Measurements from ENCODE around the gene CA11. TPM values are rescaled to one million over a fixed set of nuclear protein-coding genes. Genes with fewer than 3 reads are reported as not detected.
A peak's percentile ranks its signal among the peaks of the same experiment; 100 is the strongest.
"Not testable (repeated sequence)": the region's sequence is repeated elsewhere in the genome, so short reads cannot be mapped to it uniquely, and the experiment has no call there.

CA11 gene
- 1.4 and 4.7 TPM in 2 replicates for total RNA-seq (2014; rRNA removed; shearing (Covaris generic))

DNA sequence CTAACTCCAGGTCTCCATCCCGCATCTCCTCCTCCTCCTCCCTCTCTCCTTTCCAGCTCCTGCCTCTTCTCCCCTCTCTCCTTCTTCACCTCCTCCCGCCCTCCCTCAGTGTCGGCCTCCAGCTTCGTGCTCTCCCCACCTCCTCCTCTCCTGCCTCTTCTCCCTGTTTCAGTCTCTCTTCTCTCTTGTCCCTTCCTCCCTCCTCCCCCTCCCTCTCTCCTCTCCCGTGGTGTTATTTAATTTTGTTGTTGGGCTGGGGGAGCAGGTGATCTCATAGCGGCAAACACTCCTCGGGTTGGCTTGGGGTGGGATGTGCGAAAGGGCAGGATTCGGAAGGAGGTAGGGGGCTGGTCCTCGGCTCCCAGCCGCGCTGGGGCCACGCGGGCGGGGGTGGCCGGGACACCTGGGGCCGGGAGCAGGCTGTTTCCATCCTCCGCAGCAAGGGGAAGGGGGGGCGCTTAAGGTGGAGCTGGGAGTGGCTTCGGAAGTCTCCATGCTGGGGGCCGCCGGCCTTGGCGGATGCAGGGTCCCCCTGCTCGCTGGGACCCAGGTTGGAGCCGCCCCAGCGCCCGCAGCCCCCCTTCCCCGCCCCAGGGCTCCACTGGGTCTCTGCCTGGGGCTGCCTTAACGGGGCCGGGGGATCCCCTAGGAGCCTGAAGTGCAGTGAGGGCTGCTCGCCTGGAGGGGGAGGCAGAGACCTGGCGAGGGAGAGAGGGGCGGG lies at the start of gene CA11:
Gene CA11 (minus strand): TSS at position 187 of the 721 bp plus-strand sequence. CDS start 555 bp downstream, outside the sequence.
- DNase-seq (ENCODE audit: low spot score) = peak; percentile 92

DNA sequence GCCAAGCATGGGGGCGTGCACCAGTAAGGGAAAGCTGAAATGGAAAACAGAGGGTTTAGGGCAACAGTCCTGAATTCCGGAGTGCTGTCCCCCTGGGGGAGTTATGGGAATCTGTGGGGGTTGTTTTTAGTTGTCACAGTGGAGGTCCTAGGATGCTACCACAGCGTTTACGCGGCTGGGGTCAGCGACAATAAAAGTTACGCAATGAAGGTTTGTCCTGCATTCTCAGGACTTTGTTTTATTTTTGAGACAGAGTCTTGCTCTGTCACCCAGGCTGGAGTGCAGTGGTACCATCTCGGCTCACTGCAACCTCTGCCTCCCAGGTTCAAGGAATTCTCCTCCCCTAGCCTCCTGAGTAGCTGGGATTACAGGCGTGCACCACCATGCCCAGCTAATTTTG lies 47.6 kb upstream of the CA11 start:
- DNase-seq (ENCODE audit: low spot score) = not testable (repeated sequence)

GRCh38 chr19:48689449-48689848 lies 43.5 kb upstream of the CA11 start:
- DNase-seq (ENCODE audit: low spot score) = no peak

- DNase-seq (ENCODE audit: low spot score) = no peak
These were observed 41.8 kb upstream of the CA11 start for GRCh38 chr19:48687776-48688175.

- not testable (repeated sequence) for DNase-seq (ENCODE audit: low spot score)
These were observed 40.6 kb upstream of the CA11 start for GRCh38 chr19:48686637-48687036.

- DNase-seq (ENCODE audit: low spot score) = no peak
These were observed 40.1 kb upstream of the CA11 start for GRCh38 chr19:48686088-48686487.

- peak; percentile 33 for DNase-seq (ENCODE audit: low spot score)
These were observed 39.6 kb upstream of the CA11 start for GRCh38 chr19:48685583-48685982.

DNA sequence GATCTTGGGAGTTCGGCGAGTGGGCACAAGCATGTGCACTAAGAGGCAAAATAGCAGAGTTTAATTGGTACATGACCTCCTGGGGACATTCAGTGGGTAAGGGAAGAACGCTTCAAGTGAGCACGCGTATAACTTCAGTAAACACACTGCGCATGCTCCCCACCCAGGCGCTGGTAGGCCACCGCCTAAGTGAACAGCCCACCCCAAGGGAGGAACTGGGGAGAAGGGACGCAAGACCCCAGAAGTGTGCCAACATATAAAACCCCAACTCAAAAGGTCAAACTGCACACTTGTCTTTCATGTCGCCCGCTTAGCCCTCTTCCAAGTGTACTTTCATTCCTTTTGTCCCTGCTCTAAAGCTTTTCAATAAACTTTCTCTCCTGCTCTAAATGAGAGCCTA lies 37.4 kb upstream of the CA11 start:
- DNase-seq (ENCODE audit: low spot score) = no peak

GRCh38 chr19:48681127-48681470 lies 35.1 kb upstream of the CA11 start:
- DNase-seq (ENCODE audit: low spot score) = no peak

DNA sequence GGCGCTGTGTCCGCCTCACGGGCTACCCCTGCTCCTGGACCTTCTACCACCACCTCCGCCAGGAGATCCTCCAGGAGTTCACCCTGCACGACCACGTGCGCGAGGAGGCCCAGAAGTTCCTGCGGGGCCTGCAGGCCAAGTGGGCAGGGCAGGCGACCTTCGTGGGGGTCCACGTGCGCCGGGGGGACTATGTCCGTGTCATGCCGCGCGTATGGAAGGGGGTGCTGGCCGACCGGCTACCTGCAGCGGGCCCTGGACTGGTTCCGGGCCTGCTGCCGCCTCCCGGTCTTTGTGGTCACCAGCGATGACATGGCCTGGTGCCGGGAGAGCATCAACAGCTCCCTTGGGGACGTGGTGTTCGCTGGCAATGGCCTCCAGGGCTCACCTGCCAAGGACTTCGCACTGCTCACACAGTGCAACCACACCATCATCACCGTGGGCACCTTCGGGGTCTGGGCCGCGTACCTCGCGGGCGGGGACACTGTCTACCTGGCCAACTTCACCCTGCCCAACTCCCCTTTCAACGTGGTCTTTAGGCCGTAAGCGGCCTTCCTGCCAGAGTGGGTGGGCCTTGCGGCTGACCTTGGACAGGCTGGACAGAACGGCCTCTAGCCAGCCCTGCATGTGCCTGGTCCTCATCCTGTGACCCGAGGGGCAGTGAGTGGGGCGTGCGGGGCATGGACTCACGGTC lies 34.6 kb upstream of the CA11 start:
- no peak for DNase-seq (ENCODE audit: low spot score)

- not testable (repeated sequence) for DNase-seq (ENCODE audit: low spot score)
These were observed 34.0 kb upstream of the CA11 start for GRCh38 chr19:48680006-48680405.

DNA sequence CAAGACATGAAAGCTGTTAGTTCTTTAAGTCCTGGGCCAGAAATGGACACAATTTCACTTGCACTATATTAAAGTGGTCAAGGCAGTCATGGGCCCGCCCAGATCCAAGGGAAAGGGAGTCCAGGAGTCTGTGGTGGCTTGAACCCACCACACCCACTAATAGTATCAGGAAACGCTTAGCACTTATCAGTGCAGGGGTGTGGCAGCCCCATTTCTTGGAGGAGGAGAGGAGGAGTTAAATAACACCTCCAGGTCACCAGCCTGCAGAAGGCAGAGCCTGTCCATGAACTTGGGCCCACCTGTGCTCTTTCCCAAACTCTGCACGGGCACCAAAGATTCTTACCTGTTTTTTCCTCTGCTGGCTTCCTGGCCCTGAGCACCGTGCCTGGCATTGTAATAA lies 32.2 kb upstream of the CA11 start:
- no peak for DNase-seq (ENCODE audit: low spot score)

DNA sequence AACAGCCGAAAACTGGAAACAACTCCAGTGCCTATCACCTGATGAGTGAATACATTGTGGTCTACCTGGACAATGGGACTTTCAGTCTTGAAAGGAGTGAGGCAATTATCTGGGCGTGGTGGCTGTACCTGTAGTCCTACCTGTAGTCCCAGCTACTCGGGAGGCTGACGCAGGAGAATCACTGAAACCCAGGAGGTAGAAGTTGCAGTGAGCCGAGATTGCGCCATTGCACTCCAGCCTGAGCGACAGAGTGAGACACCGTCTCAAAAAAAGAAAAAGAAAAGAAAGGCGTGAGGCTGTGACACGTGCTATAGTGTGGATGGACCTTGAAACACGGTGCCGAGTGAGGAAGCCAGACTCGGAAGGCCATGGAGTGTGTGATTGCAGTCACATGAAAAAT lies 30.9 kb upstream of the CA11 start:
- DNase-seq (ENCODE audit: low spot score) = no peak

- DNase-seq (ENCODE audit: low spot score) = no peak
These were observed 30.5 kb upstream of the CA11 start for GRCh38 chr19:48676487-48676886.

GRCh38 chr19:48674921-48675824 lies 29.2 kb upstream of the CA11 start:
- DNase-seq (ENCODE audit: low spot score) = peak; percentile 95

DNA sequence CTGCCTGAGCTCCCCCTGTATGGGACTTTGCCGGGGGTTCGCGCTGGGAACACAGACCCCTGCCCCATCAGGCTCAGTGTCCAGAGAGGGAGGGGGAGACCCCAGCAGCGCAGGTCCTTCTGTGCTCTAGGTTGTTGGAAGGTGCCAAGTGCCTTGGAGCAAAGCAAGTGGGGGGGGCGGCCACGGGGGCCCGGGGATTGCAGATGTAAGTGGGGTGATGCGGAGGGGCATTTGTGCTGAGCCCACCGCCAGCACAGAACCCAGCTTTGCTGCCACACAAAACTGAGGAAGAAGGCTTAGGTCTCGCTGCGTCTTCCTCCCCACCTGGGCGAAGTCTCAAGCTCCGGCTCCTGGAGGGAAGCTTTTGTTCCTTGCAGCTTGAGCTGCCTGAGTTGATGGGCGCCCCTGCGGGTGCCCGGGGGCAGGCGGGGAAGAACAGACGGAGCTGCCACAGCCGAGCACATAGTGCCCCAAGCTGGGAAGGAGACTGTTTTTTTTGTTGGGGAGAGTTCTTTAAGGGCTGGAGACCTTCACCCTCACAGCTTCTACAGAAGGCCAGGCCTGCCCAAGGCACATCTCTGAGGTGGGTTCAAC lies 28.3 kb upstream of the CA11 start:
- no peak for DNase-seq (ENCODE audit: low spot score)

DNA sequence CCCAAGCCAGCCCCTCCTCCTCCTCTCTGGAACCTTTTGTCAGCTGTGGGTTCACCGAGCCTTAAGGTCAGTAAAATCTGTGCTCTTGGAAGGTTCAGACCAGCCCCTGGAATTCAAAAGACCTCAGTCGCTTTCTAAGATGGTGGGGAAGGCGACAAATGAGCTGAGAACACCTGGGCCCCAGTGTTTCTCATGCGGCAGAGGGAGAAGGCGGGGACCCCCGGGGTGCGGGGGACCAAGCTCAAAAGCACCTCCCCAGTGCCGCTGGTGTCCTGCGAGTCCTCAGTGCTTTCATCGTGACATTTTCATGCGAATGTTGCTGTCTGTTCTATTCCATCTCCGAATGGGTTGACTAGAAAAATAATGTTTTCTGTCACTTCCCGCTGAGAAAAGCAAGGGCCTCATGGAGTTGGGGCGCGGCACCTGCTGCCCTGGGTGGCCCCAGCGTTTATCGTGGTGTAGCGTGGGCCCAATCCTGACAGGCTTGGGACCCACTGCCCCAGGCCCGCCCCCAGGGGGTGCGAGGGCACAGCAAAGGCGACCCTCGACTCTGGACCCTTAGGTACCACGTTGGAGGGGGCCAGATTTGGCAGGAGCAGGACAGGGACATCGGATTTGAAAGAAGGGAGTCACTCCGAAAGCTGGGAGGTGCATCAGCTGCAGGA lies 27.6 kb upstream of the CA11 start:
- no peak for DNase-seq (ENCODE audit: low spot score)

DNA sequence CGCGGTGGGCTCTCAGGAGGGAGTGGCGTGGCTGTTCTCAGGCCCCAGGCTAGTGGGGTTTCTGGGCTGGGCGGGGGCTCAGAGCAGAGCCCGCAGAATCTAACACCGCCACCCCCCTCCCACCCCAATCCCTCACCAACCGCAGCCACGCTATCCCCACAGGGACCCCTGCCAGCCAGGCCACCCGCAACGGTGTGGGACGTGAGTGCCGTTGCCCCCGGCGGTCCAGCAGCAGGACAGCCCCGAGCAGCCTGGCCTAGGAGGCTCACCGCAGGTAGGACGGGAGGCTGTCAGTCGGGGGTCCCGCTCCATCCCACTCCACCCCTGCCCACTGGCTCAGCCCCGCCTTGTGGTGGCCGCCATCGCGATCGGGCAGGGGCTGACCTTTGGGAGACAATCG lies 27.0 kb upstream of the CA11 start, which contains the start of gene NTN5:
Gene NTN5 (minus strand): TSS at position 24 of the 400 bp plus-strand sequence. CDS start 2,031 bp downstream, outside the sequence.
- no peak for DNase-seq (ENCODE audit: low spot score)

- DNase-seq (ENCODE audit: low spot score) = no peak
These were observed 25.5 kb upstream of the CA11 start for GRCh38 chr19:48671446-48671995.

DNA sequence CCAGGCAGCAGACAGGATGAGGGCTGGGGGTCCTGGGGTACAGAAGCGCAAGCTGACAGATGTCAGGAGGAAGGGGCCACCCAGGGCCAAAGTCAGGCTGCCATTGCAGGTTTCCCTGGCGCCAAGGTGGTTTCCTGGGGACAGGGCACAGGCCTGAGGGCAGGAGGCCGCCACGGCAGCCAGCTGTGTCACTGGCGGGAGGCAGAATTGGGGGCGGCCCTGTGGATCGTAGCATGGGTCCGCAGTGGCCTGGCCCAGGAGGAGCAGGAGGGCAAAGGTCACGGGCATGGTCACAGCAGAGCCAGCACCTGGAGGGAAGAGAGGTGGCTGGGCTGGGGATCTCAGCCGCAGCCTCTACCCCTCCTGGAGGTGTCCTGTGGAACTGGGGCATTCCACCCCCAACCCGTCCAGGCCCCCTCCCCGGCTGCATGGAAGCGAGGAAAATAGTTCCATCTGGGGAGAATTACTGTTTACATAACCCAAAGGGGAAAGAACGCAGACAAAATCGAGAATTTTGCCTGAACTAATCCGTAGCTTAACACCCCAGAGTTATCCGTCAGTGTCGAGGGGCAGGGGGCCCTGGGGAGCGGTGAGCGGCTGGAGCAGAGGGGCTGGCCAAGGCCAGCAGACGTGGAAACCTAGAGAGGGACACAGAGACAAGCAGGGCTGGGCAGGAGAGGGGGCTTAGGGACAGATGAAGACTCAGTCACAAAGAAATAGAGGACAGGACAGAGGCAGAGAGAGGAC lies 24.9 kb upstream of the CA11 start:
- DNase-seq (ENCODE audit: low spot score) = no peak

Data from HT-29 (cell line).